H1 (cell line): ENCODE data around the gene HECTD4. TPM values are rescaled to one million over a fixed set of nuclear protein-coding genes. Genes with fewer than 3 reads are reported as not detected.
"Not testable (repeated sequence)": the region's sequence is repeated elsewhere in the genome, so short reads cannot be mapped to it uniquely, and the experiment has no call there.

Source experiments
- CTCF ChIA-PET: fragments of 300-600 bp; sonication (Branson Sonifier 250); formaldehyde crosslinking; loops from one replicate; lab custom pipeline; 2021; ENCODE audit not compliant: partially characterized antibody; lab: Charles Lee
- POLR2A ChIA-PET: fragments of 300-600 bp; sonication (Branson Sonifier 250); formaldehyde crosslinking; loops from one replicate; lab custom pipeline; 2021; ENCODE audit warnings: inconsistent platforms; ENCODE audit not compliant: partially characterized antibody; lab: Charles Lee
- DNase-seq, 2 experiments: peaks; one replicate each; pipeline versions ENCODE4 v3.0.0 to v3.0.0-alpha.2; 2010 to 2022; ENCODE audit warnings: low spot score in 2 of 2, low read depth in 1 of 2, mixed read lengths in 1 of 2
- FAIRE-seq: peaks from 2 replicates; lab custom pipeline; 2011; peaks lifted over from hg19 to GRCh38; lab: Jason Lieb, UNC
- H2AFZ ChIP-seq: 2 replicates; pipeline ENCODE4 v1.8.1; 2012; ENCODE audit warnings: low read length, inconsistent platforms
- H2AK5ac ChIP-seq: 2 replicates; pipeline ENCODE4 v1.6.1; 2013; ENCODE audit warnings: low read depth, low read length
- H2BK120ac ChIP-seq: replicated peaks from 2 replicates; pipeline ENCODE3; 2013; ENCODE audit warnings: low read depth, low read length, inconsistent platforms
- H2BK12ac ChIP-seq: 2 replicates; pipeline ENCODE4 v1.6.1; 2013; ENCODE audit warnings: low read depth, low read length
- H2BK15ac ChIP-seq: 2 replicates; pipeline ENCODE4 v1.6.1; 2013; ENCODE audit warnings: low read length
- H2BK20ac ChIP-seq: 2 replicates; pipeline ENCODE4 v1.6.1; 2013; ENCODE audit warnings: low read length
- H2BK5ac ChIP-seq: 2 replicates; pipeline ENCODE4 v1.6.1; 2013; ENCODE audit warnings: low read depth, low read length
- H3K14ac ChIP-seq: 2 replicates; pipeline ENCODE4 v1.6.1; 2013; ENCODE audit warnings: inconsistent platforms; ENCODE audit not compliant: insufficient read length
- H3K18ac ChIP-seq: 2 replicates; pipeline ENCODE4 v1.6.1; 2013; ENCODE audit warnings: low read length; ENCODE audit errors: extremely low read depth
- H3K23ac ChIP-seq: 2 replicates; pipeline ENCODE4 v1.6.1; 2013; ENCODE audit warnings: inconsistent platforms; ENCODE audit not compliant: insufficient read length
- H3K23me2 ChIP-seq: 2 replicates; pipeline ENCODE4 v1.6.1; 2013; ENCODE audit warnings: low read depth, low read length
- H3K27ac ChIP-seq: 2 replicates; pipeline ENCODE4 v1.6.1; 2011; ENCODE audit warnings: low read depth, low read length, inconsistent platforms
- H3K27me3 ChIP-seq, 4 experiments: replicated peaks in 1 of 4; 1 replicate in 1 of 4; 2 replicates in 3 of 4; pipeline versions ENCODE4 v1.6.1 to v1.8.1; 2011 to 2013; ENCODE audit warnings: low read length in 3 of 4, mild to moderate bottlenecking in 3 of 4, inconsistent platforms in 2 of 4, mixed read lengths in 2 of 4, moderate library complexity in 1 of 4; ENCODE audit not compliant: control insufficient read depth in 3 of 4, insufficient read depth in 3 of 4; ENCODE audit errors: extremely low read depth in 1 of 4
- H3K36me3 ChIP-seq, 4 experiments: 2 replicates each; pipeline versions ENCODE4 v1.6.1 to v1.8.1; 2011 to 2013; ENCODE audit warnings: mild to moderate bottlenecking in 4 of 4, low read length in 3 of 4, moderate library complexity in 2 of 4, control low read depth in 1 of 4, inconsistent platforms in 1 of 4; ENCODE audit not compliant: insufficient read depth in 4 of 4, control insufficient read depth in 2 of 4
- H3K4ac ChIP-seq: replicated peaks from 2 replicates; pipeline ENCODE3; 2013; ENCODE audit warnings: low read length, low read depth, mixed read lengths, inconsistent platforms; ENCODE audit not compliant: insufficient read length
- H3K4me1 ChIP-seq, 4 experiments: replicated peaks in 1 of 4; 1 replicate in 1 of 4; 2 replicates in 3 of 4; pipeline versions ENCODE4 v1.6.1 to v1.8.1; 2011 to 2013; ENCODE audit warnings: low read length in 3 of 4, inconsistent platforms in 2 of 4, mixed read lengths in 1 of 4; ENCODE audit not compliant: insufficient read depth in 4 of 4, control insufficient read depth in 3 of 4
- H3K4me2 ChIP-seq, 2 experiments: 2 replicates each; pipeline versions ENCODE4 v1.6.1 to v1.8.1; 2011 to 2013; ENCODE audit warnings: low read depth in 2 of 2, low read length in 2 of 2, control low read depth in 1 of 2, inconsistent platforms in 1 of 2, mild to moderate bottlenecking in 1 of 2; ENCODE audit not compliant: insufficient read depth in 1 of 2
- H3K4me3 ChIP-seq, 4 experiments: fragments of 200-600, 300-600 bp in 1 of 4; sonication (generic), shearing (Covaris generic), sonication (Bioruptor Twin) in 1 of 4; 2 replicates each; pipeline versions ENCODE4 v1.5.1 to v1.8.1; 2011 to 2016; ENCODE audit warnings: low read length in 4 of 4, low read depth in 3 of 4, control low read depth in 2 of 4, inconsistent platforms in 2 of 4, mild to moderate bottlenecking in 2 of 4, mixed read lengths in 1 of 4, moderate library complexity in 1 of 4; ENCODE audit not compliant: insufficient read depth in 2 of 4; ENCODE audit errors: extremely low read depth in 1 of 4
- H3K56ac ChIP-seq: replicated peaks from 2 replicates; pipeline ENCODE3; 2013; ENCODE audit warnings: low read depth, mild to moderate bottlenecking, mixed read lengths, low read length, inconsistent platforms; ENCODE audit not compliant: insufficient read length
- H3K79me1 ChIP-seq: 2 replicates; pipeline ENCODE4 v1.6.1; 2013; ENCODE audit warnings: low read depth, low read length, control low read depth
- H3K79me2 ChIP-seq, 2 experiments: 2 replicates each; pipeline versions ENCODE4 v1.6.1 to v1.8.1; 2012 to 2013; ENCODE audit warnings: low read length in 2 of 2, mild to moderate bottlenecking in 2 of 2, inconsistent platforms in 1 of 2; ENCODE audit not compliant: insufficient read depth in 2 of 2, control insufficient read depth in 1 of 2
- H3K9ac ChIP-seq, 4 experiments: replicated peaks in 1 of 4; 1 replicate in 1 of 4; 2 replicates in 3 of 4; pipeline versions ENCODE4 v1.6.1 to v1.8.1; 2011 to 2013; ENCODE audit warnings: low read depth in 3 of 4, low read length in 3 of 4, control low read depth in 2 of 4, mild to moderate bottlenecking in 2 of 4, moderate library complexity in 2 of 4, inconsistent platforms in 1 of 4; ENCODE audit errors: extremely low read depth in 1 of 4
- H3K9me3 ChIP-seq, 2 experiments: 2 replicates each; pipeline versions ENCODE4 v1.6.1 to v1.8.1; 2012 to 2013; ENCODE audit warnings: mild to moderate bottlenecking in 2 of 2, moderate library complexity in 2 of 2, control low read depth in 1 of 2, inconsistent platforms in 1 of 2, low read depth in 1 of 2, low read length in 1 of 2, mixed read lengths in 1 of 2; ENCODE audit not compliant: insufficient read depth in 2 of 2
- H4K20me1 ChIP-seq, 2 experiments: replicated peaks in 1 of 2; 2 replicates each; pipeline versions ENCODE3 to v1.8.1; 2011 to 2013; ENCODE audit warnings: inconsistent platforms in 2 of 2, low read length in 2 of 2, mild to moderate bottlenecking in 1 of 2; ENCODE audit not compliant: insufficient read depth in 2 of 2, control insufficient read depth in 1 of 2
- H4K5ac ChIP-seq: 2 replicates; pipeline ENCODE4 v1.6.1; 2013; ENCODE audit warnings: low read length, low read depth, mixed read lengths, inconsistent platforms; ENCODE audit not compliant: insufficient read length
- H4K8ac ChIP-seq: 2 replicates; pipeline ENCODE4 v1.8.0; 2013; ENCODE audit warnings: mild to moderate bottlenecking, moderate library complexity, low read length, inconsistent platforms; ENCODE audit not compliant: insufficient read depth; ENCODE audit errors: extremely low read depth
- H4K91ac ChIP-seq: replicated peaks from 2 replicates; pipeline ENCODE3; 2013; ENCODE audit warnings: low read length, mixed read lengths, inconsistent platforms; ENCODE audit not compliant: insufficient read length
- WGBS, 2 experiments: shearing (Covaris generic) in 1 of 2; methylation state at CpG; one replicate each; pipeline versions ENCODE4 v1.1.6 to v1.1.7; 2013 to 2015; ENCODE audit warnings: low lambda C conversion rate in 2 of 2, mixed read lengths in 2 of 2, inconsistent platforms in 1 of 2, low coverage in 1 of 2, missing lambda C conversion rate in 1 of 2; ENCODE audit not compliant: insufficient replicate concordance in 2 of 2, insufficient coverage in 1 of 2, insufficient read length in 1 of 2; ENCODE audit errors: extremely low coverage in 1 of 2, missing lambda C conversion rate in 1 of 2; 5-methylcytosine and 5-hydroxymethylcytosine counted together
- polyA plus RNA-seq, 7 experiments: library from polyadenylated mRNA; depleted of rRNA in 3 of 7; stranded (reverse) in 5 of 7; unstranded in 2 of 7; fragments of >200 nt in 5 of 7; fragments of 200-250 nt in 2 of 7; gene quantifications; 1 replicate in 5 of 7; 2 replicates in 1 of 7; 4 replicates in 1 of 7; pipeline versions ENCODE4 v1.2.1 to v1.2.3, GENCODE V29; 2011 to 2013; ENCODE audit warnings: missing spikeins in 2 of 7, mixed read lengths in 2 of 7
- total RNA-seq: library from RNA; stranded (reverse); fragmentation: NEBNext Ultra II Directional; extraction: Animal tissue kit (Norgen Biotek cat#: 25700); gene quantifications from 2 replicates; pipeline ENCODE4 v1.2.1, GENCODE V29; 2021

The HECTD4 gene
- total and polyA plus RNA-seq, 2 of the 8 experiments (the other 6 are each of a cell fraction or from before 2014, with no cell fraction given) = 6.5 to 33.7 TPM

GRCh38 chr12:112158461-112159145 is 223.6 kb downstream of the HECTD4 start:
- WGBS, 2 experiments = 92% methylated on average over 11 of the region's 11 CpGs; no CpG with 5 or more reads in 1 of the 2 experiments
- CTCF ChIA-PET = interaction anchor here (0.8 kb wide), 1 partner anchor 10 kb away, joined by 3 read pairs; no protein-coding TSS in a partner anchor

More at GRCh38 chr12:112158461-112159145, 223.6 kb downstream of the HECTD4 start:
- H4K5ac ChIP-seq, H3K56ac ChIP-seq, H2BK15ac ChIP-seq, H3K14ac ChIP-seq, H2AK5ac ChIP-seq, H3K9ac ChIP-seq, H2BK12ac ChIP-seq, H3K79me1 ChIP-seq, DNase-seq, H2BK120ac ChIP-seq, H4K91ac ChIP-seq, H2BK5ac ChIP-seq, H3K27ac ChIP-seq, H4K8ac ChIP-seq, FAIRE-seq, H3K23me2 ChIP-seq, H3K4me2 ChIP-seq, H3K23ac ChIP-seq, H2AFZ ChIP-seq, H3K4me3 ChIP-seq, H3K18ac ChIP-seq, H3K4ac ChIP-seq, H3K27me3 ChIP-seq, H4K20me1 ChIP-seq, H3K4me1 ChIP-seq, H3K79me2 ChIP-seq, H2BK20ac ChIP-seq: not testable (repeated sequence)
- Histone ChIP-seq H3K9me3 (peaks cover 13% of the 10 kb centered on the region in 2 experiments), H3K36me3 (peaks cover 0 to 27% (median 12%) of the 10 kb centered on the region in 4 experiments; a peak in 6 of 8 replicates)
- POLR2A ChIA-PET = interaction anchor here (1.1 kb wide), 1 partner anchor 244 kb away, joined by 3 read pairs; no protein-coding TSS in a partner anchor
